GM19240 (cell line): Measurements from ENCODE around the gene CXCL11.
"Not testable (repeated sequence)": the region's sequence is repeated elsewhere in the genome, so short reads cannot be mapped to it uniquely, and the experiment has no call there.

Source experiments
- DNase-seq: peaks from one replicate; pipeline ENCODE4 v3.0.0; 2011; ENCODE audit warnings: low spot score; ENCODE audit not compliant: insufficient read length

Gene CXCL11

DNA sequence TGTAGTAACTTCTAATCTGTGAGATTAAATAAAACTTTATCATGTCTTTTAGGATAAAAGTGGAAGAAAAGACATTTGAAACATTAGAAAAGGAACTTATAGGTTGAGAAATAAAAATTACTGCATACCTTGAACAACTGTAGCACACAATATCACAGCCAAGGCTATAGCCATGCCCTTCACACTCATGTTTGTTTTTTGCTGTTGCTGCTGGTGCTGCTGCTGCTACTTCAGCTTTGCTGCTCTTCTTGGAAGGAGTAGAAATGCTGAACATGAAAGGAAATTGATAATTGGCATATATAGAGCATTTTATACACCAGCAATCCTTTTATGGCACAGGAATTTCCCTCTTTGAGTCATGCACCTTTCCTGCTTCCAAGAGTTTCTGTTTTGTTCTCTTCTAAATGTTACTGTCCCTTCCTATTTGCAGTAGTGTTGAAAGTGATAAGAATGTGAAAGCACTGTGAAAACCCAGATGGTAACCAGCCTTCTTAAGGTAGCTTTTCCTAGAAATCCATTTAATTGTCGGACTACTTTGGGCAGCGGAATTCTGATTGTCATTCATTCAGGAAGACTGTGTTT lies at the start of gene CXCL11:
Gene CXCL11, minus strand, starts transcription at position 272 of the 582 bp plus-strand sequence. Its CDS starts 83 bp downstream, at position 189.
- no peak for DNase-seq

DNA sequence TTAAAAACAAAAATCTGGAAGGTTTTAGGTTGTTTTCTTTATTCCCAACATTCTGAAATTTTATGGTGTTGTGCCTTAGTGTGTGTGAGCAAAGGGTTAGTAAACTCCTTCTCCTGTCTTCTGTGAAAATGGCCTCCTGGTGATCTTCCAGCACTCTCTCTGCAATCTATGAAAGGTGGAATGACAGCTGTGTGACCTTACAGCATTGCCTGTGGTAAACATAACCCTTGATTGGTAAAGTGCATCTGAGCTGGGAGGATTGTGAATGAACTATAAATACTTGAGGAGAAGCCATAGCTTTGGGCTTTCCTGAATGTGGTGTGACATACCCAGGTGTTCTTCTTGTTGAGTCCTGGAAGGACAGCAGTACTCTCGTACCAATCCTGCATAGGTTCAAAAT lies 48.7 kb upstream of the CXCL11 start:
- DNase-seq: no peak

DNA sequence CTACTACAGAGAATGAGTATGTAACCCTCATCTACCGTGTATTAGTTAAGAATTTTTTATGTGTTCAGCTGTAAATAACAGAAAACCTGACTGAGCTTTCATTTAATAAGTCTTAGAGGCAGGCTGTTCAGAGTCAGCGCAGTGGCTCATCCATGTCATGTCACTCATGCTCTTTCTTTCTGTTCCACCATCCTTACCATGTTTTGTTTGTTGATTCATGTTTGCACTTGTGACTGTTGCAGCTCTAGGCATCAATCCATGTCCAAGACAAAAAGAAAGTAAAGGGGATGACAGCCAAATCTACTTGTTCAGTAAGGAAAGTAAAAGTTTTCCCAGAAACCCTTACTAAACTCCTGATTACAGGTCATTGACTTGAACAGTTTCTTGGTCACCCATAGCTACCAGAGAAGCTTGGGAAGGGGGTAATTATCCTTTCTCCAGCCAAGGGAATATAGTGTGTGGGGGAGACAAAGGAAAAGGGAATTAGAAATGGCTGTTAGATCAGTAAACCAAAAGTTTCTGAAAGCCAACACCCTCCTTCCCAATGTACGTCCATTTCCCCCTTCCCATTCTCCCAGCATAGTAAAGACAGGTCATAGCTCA lies 47.6 kb upstream of the CXCL11 start:
- no peak for DNase-seq

DNA sequence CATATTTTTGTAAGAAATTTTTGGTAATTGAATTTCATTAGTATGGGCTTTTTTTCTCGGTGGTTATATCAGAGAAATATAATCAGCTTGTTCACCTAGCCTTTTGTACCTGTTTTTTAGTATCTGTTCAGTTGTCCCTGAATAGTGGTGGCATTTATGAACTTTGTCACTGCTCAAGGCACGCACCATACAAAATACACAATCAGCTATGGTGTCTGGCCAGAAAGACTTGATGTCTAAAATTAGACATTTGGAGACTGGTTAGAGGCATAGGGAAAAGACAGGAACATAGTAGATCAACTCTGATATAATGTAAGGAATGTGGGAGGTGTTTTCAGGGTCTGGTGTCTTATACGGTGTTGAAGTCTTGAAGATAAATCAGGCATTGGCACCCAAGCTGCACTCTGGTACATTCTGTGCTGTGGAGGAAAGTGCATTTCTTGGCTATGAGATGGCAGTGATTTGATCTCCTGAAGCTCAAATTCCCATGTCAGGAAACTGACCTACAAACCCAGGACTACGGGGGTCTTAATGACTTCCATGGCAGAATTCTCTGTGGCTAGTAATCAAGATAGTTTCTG lies 42.3 kb upstream of the CXCL11 start:
- no peak for DNase-seq

DNA sequence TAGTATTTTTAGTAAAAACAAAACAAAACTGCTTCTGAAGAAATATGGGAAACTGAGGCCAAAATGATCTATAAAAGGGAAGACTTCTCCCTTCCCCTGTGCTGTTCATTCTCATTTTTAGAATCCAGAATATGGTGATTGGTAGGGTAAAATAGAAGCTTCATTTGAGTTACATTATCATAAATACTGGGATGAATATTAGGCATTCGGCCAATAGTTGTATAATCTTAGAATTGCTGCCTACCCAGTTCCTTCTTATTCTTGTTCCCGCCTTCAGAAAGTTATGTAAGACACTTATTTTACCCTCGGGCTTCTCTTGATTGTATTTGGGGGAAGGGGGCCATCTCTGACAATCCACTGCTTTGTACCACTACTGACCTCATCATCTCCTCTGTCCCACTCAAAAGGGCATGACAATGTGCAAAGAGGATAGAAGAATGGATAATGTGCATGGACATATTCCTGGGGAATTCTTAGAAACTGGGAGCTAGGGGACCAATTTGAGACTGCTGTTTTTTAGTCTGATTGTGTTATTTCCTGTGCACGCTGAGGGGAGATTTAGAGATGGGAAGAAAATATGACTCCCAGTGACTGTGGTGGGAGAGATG lies 39.2 kb upstream of the CXCL11 start:
- no peak for DNase-seq

DNA sequence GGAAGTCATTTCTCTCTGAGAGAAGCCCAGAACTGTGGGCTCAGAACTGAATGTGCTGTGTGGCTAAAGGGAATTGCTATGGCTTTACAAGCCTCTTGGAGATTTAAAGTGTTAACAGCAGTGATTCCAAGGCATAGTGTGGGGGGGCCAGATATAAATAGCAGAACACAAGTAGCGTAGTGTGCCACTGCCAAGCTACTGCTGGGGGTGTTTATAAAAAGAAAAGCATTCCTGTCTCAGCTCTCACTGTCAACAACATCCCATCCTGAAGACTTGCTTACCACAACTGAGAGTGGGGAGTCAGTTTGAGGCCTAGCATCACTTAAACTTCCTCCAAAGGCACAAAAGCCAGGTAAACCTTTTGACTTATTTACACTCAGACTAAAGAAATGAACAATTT lies 38.6 kb upstream of the CXCL11 start, which contains the start of gene ART3:
Gene ART3, plus strand, starts transcription at position 242 of the 400 bp plus-strand sequence. CDS start 1,181 bp downstream, outside the sequence.
- no peak for DNase-seq

DNA sequence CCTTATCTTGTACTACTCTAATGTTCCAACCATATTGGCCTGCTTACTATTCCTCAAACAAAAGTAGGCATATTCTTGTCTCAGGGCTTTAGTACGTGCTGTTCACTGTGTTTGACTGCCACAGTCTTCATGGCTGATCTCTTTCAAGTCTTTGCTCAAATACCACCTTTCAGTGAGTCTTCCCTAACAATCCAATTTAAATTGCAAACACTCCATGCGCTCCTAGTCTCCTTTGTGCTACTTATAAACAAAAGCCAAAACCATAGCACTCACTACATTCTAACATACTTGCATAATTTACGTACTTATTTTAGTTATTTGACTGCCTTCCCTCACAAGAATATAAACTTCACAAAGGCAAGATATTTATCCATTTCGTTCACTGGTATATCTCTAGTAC lies 36.9 kb upstream of the CXCL11 start:
- DNase-seq: no peak

DNA sequence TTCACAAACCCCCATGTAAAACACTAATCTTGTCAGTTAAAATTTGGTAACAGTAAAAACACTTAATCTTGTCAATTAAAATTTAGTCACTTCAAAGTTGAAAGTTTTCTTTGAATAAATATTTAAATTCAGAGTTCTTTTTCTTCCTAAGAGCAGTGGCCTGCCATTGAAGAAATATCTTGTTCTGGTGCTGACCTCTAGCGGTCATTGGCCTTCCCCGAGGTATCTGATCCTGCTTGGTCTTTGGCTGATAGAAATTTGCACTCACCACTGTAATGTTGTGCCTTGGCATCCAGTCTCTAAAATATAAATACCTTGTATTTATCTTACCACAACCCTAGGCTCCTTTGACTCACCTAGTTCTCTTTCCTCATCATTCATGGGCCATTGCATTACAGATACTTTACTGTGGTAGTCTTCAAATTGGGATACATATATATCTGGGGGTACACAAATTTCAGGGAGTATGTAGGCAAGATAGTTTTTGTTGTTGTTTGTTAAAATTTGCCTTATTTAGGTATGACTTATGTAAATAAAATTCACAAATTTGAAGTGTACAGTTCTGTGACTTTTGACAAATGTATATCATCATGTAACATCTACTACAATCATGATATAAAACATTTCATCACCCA lies 31.9 kb upstream of the CXCL11 start:
- DNase-seq: peak; percentile 55

DNA sequence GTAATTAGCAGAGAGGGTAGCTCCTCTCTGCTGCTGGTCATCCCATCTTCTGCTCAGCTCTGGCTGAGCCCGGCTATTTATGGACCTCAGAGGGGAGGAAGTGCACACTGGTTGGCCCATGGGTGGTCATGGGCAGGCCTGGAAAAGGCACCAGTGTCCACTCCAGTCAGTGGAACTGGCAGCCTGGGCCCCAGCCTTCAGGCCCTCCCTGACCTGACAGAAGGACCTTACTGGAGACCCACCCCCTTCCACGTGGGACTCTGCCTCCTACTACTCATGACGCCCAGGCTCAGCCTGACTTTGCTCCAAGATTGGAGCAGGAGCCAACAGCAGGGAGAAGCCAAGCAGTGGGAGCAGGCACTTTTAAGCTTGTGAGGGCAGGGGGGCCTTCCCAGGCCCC lies 30.7 kb upstream of the CXCL11 start:
- DNase-seq: no peak

DNA sequence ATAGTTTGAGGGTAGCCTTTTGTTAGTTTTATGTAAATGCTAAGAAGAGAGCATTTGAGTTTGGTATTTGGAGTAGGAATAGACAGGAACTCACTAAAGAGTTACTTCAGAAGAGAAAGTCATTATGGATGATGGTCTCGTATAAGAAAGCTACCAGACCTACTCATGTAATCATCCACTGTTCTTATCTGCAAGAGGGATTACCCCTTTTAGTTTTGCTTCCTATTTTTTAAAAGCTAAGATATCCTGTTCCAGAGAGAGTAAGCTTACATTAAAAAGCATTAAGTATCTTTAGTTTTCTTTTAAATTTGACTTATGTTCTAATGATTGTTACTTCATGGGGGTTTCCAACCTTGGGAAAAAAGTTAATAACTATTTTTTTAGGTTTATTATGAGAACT lies 26.1 kb upstream of the CXCL11 start:
- DNase-seq: no peak

DNA sequence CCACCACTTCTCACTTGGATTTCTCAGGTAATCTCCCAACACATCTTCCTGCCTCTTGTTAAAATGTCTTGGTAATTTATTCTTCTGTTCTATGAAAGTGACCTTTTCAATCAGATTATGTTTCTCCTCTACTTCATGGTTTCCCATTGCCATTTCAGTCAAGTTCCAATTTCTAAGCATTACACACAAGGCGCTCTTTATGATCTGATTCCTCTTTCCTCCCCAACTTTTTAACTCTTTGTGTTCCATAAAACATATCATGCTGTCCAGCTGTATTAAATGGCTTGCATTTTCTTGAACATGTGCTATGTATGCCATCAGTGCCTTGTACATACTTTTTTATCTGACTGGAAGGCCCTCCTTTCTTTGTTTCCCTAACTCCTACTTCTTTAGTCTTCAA lies 25.6 kb upstream of the CXCL11 start:
- no peak for DNase-seq

DNA sequence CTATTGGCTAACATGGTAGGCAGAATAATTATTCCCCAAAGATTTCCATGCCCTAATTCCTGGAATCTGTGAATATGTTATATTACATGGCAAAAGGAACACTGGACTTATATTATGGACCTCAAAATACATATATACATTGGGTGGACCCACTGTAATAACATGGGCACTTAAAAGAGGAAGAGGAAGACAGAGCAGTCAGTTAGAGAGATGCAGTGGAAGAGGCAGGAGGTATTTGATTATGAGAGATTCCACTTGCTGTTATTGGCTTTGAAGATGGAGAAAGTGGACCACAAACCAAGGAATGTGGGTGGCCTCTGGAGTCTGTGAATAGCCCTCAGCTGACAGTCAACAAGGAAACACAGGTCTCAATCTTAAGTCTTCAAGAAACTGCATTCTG lies 24.6 kb upstream of the CXCL11 start:
- DNase-seq: no peak

DNA sequence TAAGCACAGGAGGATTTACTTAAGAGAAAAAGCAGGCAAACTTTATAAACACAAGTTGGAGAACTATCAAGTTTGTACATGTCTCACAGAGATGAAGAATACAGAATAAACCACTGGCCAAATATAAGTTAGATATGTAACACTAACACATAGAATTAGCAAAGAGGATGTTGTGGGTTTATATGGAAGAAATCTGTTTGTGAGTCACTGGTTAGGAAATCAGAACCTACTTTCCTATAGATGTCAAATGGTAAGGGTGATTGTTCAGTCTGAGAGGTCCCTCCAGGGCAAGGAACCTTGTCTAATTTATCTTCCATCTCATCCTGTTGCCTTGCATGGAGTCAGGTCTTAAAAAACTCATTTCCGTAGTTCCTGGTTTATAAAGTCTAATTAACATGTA lies 23.9 kb upstream of the CXCL11 start:
- no peak for DNase-seq

DNA sequence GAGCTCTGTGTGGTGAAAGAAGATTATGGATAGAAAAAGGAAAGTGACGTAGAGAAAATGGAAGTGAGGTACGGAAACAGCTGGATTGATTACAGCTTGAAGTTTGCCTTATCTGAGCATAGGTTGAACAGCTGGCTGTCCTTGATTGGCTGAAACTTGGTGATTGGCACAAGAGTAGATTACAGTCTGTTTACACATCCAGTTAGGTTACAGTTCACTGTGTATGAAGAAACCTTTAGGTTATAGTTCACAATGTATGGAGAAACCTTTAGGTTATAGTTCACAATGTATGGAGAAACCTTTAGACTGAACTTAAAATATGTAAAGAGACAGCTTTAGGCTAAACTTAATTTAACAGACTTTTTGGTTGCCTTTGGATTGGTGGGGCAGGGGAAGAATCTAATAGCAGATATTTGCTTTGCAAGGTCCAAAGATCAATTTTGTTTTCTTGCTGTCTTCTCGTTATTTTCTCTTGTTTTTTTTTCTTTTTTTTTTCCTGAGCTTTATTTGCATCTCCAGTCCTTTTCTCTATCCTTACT lies 23.1 kb upstream of the CXCL11 start:
- no peak for DNase-seq

DNA sequence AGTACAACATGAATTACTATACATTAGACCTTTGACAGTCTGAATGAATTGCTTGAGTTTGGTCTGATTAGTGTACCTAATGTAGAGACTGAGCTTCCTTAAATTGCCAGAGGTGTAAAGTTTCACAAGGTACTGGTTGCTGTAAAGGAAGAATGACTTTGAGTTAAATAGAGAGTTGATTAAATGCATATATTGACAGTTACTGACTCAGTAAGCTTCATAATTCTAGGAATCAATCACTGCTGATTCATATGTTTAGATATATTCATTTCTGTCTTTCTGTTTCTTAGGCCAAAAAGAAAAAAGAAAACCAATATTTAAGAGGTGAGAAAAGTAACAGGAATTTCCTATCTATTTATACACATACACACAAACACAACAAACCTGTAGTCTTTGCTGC lies 22.4 kb upstream of the CXCL11 start:
- DNase-seq: no peak

DNA sequence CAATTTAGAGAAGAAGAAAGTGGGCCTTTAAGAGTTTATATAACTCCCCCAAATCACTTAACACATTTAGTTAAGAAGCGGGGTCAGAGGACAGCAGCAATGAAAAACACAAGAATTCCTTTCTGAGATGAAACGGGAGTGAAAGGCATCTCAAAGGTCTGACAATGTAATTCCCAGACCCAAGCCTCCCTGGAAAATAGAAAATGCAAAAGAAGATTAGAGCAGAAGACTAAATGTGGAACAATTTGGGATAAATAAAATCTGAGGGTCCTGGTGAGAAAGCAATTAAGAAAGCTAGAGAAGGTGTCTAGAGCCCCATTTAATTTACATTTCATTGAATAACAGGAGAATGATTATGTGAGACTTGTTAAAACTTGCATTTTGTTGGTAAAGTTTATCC lies 19.6 kb upstream of the CXCL11 start:
- no peak for DNase-seq

DNA sequence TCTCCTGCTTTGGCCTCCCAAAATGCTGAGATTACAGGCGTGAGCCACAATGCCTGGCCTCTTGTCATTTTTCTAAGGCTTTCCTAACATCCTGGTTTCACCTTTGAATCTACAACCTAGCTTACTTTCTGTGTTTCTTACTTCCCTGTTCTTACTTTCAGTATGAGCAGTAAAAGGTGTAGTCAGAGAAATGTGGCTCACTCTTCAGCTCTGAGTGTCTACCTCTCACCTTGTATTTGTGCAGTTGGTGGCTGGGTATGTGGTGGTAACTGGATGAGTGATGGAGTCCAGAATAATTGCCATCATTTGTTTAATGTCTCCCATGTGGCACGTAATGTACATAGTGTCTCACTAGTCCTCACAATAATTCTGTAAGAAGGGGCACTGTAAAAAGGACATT lies 19.1 kb upstream of the CXCL11 start:
- DNase-seq: peak; percentile 70

DNA sequence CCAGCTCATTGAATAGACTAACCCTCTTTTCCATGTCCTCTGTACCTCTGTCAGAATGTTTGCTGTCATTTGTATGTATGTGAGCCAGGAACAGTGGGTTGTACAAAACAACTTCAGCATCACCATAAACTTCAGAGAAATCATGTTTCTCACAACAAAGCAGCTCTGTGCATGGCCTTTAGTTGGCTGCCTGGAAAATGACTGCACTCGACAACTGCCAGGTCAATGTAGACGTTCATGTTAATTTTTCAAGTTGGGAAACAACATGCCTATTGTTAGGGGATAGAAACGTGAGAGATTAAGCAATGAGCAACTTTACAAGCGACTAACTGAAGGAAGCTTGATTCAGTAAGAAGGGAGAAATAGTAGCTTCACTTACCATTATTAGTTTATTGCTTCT lies 17.9 kb upstream of the CXCL11 start:
- DNase-seq: no peak

DNA sequence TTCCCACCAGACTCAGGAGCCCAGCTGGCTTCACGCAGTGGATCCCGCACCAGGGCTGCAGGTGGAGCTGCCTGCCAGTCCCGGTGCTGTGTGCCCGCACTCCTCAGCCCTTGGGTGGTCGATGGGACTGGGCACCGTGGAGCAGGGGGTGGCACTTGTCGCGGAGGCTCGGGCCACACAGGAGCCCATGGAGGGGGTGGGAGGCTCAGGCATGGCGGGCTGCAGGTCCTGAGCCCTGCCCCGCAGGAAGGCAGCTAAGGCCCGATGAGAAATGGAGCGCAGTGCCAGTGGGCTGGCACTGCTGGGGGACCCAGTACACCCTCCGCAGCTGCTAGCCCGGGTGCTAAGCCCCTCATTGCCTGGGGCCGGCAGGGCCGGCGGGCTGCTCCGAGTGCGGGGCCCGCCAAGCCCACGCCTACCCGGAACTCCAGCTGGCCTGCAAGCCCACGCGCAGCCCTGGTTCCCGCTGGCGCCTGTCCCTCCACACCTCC lies 14.7 kb upstream of the CXCL11 start:
- not testable (repeated sequence) for DNase-seq

DNA sequence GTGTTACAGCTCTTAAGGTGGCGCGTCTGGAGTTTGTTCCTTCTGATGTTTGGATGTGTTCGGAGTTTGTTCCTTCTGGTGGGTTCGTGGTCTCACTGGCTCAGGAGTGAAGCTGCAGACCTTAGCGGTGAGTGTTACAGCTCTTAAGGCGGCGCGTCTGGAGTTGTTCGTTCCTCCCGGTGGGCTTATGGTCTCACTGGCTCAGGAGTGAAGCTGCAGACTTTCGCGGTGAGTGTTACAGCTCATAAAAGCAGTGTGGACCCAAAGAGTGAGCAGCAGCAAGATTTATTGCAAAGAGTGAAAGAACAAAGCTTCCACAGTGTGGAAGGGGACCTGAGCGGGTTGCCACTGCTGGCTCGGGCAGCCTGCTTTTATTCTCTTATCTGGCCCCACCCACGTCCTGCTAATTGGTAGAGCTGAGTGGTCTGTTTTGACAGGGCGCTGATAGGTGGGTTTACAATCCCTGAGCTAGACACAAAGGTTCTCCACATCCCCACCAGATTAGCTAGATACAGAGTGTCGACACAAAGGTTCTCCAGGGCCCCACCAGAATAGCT lies 14.1 kb upstream of the CXCL11 start:
- DNase-seq: not testable (repeated sequence)

DNA sequence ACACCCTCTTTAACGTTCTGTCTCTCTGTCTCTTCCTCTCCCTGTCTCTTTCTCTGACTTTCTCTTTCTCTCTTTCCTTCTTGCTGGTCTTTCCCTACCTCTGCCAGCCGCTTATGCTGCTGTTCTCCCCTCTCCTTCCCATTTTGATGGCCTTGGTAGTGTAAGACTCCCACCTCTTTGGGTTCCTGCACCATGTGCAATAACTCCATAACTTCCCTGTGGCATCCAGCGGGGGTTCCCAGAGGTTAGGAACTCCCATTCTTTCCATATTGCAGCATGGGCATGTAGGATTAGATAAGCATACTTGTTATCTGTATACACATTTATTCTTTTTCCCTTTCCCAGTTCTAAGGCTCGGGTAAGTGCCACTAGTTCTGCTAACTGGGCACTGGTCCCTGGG lies 8.8 kb upstream of the CXCL11 start:
- DNase-seq: not testable (repeated sequence)
